HepG2 (cell line): ENCODE data around the gene RDH11.

Experiments
- ESRRA ChIP-seq: sonication (generic); formaldehyde crosslinking; IDR thresholded peaks from 2 replicates; pipeline ENCODE4 v1.5.1; 2020; ENCODE audit warnings: mild to moderate bottlenecking, low read depth, missing genetic modification reagents
- KAT7 ChIP-seq: IDR thresholded peaks from 2 replicates; pipeline ENCODE4 v1.6.1; 2018; ENCODE audit warnings: borderline replicate concordance, missing compliant biosample characterization
- TF ChIP-seq, protein P1 (sequence below): sonication (generic); formaldehyde crosslinking; IDR thresholded peaks from 2 replicates; pipeline ENCODE4 v1.5.0; 2020; ENCODE audit warnings: mild to moderate bottlenecking, missing genetic modification reagents, moderate library complexity
- TF ChIP-seq, protein P2 (sequence below): sonication (generic); formaldehyde crosslinking; IDR thresholded peaks from 2 replicates; pipeline ENCODE4 v1.4.0; 2020; ENCODE audit warnings: mild to moderate bottlenecking, missing genetic modification reagents

DNA sequence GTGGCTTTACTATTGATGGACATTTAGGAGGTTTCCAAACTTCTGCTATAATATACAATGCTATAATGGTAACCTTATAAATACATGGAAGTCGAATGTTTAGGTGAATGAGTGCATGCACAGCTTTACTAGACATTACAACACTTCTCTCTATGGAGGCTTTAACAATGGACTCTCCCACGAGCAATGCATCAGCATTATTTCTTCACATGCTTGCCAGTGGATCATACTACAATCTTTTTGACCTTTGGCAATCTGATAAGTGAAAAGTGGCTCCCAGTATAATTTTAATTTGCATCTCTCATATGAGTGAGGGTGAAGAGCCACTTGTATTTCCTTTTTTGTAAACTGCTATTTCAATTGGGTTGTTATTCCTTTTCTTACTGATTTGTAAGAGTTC, 24.3 kb upstream of the RDH11 start:
- no peak for TF ChIP-seq ESRRA (CRISPR knock-in tag)
- TF ChIP-seq, protein P1, sequence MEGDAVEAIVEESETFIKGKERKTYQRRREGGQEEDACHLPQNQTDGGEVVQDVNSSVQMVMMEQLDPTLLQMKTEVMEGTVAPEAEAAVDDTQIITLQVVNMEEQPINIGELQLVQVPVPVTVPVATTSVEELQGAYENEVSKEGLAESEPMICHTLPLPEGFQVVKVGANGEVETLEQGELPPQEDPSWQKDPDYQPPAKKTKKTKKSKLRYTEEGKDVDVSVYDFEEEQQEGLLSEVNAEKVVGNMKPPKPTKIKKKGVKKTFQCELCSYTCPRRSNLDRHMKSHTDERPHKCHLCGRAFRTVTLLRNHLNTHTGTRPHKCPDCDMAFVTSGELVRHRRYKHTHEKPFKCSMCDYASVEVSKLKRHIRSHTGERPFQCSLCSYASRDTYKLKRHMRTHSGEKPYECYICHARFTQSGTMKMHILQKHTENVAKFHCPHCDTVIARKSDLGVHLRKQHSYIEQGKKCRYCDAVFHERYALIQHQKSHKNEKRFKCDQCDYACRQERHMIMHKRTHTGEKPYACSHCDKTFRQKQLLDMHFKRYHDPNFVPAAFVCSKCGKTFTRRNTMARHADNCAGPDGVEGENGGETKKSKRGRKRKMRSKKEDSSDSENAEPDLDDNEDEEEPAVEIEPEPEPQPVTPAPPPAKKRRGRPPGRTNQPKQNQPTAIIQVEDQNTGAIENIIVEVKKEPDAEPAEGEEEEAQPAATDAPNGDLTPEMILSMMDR (CRISPR knock-in tag) = no peak
- TF ChIP-seq, protein P2, sequence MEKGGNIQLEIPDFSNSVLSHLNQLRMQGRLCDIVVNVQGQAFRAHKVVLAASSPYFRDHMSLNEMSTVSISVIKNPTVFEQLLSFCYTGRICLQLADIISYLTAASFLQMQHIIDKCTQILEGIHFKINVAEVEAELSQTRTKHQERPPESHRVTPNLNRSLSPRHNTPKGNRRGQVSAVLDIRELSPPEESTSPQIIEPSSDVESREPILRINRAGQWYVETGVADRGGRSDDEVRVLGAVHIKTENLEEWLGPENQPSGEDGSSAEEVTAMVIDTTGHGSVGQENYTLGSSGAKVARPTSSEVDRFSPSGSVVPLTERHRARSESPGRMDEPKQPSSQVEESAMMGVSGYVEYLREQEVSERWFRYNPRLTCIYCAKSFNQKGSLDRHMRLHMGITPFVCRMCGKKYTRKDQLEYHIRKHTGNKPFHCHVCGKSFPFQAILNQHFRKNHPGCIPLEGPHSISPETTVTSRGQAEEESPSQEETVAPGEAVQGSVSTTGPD (CRISPR knock-in tag) = no peak
- TF ChIP-seq KAT7 (CRISPR knock-in tag) = no peak
